ENCODE results near the gene SRSF12. TPM values are rescaled to one million over a fixed set of nuclear protein-coding genes. Genes with fewer than 3 reads are reported as not detected.

The SRSF12 gene
- total and polyA plus RNA-seq, 2 donors (not counting 3 experiments of a cell fraction or from before 2014, with no cell fraction given), result 0.07 to 0.18 TPM

DNA sequence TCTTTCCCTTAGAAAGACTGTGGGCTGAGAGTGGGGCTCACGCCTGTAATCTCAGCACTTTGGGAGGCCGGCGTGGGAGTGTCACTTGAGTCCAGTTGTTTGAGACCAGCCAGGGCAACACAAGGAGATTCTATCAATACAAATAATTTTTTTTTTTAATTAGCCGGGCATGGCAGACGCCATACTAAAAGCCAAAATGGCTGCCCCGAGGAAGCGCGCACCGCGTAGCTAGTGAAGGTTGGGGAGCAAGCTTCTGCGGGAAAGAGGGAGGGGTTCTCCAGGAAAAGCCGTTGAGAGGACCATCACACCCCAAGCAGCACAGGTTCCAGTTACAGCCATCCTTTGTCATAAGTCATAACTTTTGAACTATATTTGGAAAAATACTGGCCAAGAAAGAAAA lies 58.6 kb downstream of the SRSF12 start:
- no TSS peak for BruUV-seq (replicated peaks)
- Histone ChIP-seq H3K27ac (ENCODE audit: insufficient read depth, low read depth, low read length) (no peak overlapping the region), H3K9ac (replicated peaks; ENCODE audit: extremely low read depth, insufficient read depth, low read length) (no peak overlapping the region), H3K4me2 (ENCODE audit: insufficient read depth, low read length) (no peak overlapping the region), H3K9me1 (replicated peaks; ENCODE audit: control insufficient read depth, extremely low read depth, insufficient read depth, low read length) (no peaks in the 10 kb centered on the region), H3K79me2 (ENCODE audit: control insufficient read depth, insufficient read depth, low read length) (no peaks in the 10 kb centered on the region), H2AFZ (ENCODE audit: low read depth, low read length) (no peak overlapping the region), H4K20me1 (replicated peaks; ENCODE audit: control insufficient read depth, extremely low read depth, insufficient read depth, low read length) (no peaks in the 10 kb centered on the region), H3K4me1 (ENCODE audit: control insufficient read depth, extremely low read depth, insufficient read depth, low read length) (no peaks in the 10 kb centered on the region), H3K27me3 (ENCODE audit: control insufficient read depth in 2 of 2, insufficient read depth in 2 of 2, low read length in 2 of 2) (no peaks in the 10 kb centered on the region), H3K4me3 (replicated peaks in 1 of 3; ENCODE audit: insufficient read depth in 1 of 3, low read depth in 1 of 3, low read length in 3 of 3) (no peak overlapping the region), H3K9me3 (replicated peaks; ENCODE audit: control insufficient read depth, insufficient read depth, low read length) (no peaks in the 10 kb centered on the region), H3K36me3 (ENCODE audit: control insufficient read depth in 2 of 2, extremely low read depth in 1 of 2, insufficient read depth in 2 of 2, low read length in 2 of 2) (no peaks in the 10 kb centered on the region)
- CTCF ChIA-PET, result no interaction called here
- intact Hi-C loops (cut with micrococcal nuclease), result no loop called here
- TF ChIP-seq MAX (IDR thresholded peaks at IDR 0.05; ENCODE audit: insufficient read depth, insufficient read length) (no peak), EZH2 (IDR thresholded peaks at IDR 0.05; ENCODE audit: borderline replicate concordance, low read depth, low read length, severe bottlenecking) (no peak), FOS (IDR thresholded peaks at IDR 0.05; ENCODE audit: borderline replicate concordance, insufficient read depth, low read length) (no peak), JUN (IDR thresholded peaks at IDR 0.05; ENCODE audit: borderline replicate concordance, insufficient read depth, insufficient read length, low read depth) (no peak), POLR2A (IDR thresholded peaks at IDR 0.05; ENCODE audit: low read depth, low read length) (no peak), GATA2 (IDR thresholded peaks at IDR 0.05; ENCODE audit: insufficient read depth, insufficient read length, low read depth, low read length) (no peak), MYC (IDR thresholded peaks at IDR 0.05; ENCODE audit: low read depth, low read length) (no peak), POLR2AphosphoS5 (IDR thresholded peaks at IDR 0.05; ENCODE audit: insufficient read depth, low read depth, low read length) (no peak)
- TF ChIP-seq, protein P1, sequence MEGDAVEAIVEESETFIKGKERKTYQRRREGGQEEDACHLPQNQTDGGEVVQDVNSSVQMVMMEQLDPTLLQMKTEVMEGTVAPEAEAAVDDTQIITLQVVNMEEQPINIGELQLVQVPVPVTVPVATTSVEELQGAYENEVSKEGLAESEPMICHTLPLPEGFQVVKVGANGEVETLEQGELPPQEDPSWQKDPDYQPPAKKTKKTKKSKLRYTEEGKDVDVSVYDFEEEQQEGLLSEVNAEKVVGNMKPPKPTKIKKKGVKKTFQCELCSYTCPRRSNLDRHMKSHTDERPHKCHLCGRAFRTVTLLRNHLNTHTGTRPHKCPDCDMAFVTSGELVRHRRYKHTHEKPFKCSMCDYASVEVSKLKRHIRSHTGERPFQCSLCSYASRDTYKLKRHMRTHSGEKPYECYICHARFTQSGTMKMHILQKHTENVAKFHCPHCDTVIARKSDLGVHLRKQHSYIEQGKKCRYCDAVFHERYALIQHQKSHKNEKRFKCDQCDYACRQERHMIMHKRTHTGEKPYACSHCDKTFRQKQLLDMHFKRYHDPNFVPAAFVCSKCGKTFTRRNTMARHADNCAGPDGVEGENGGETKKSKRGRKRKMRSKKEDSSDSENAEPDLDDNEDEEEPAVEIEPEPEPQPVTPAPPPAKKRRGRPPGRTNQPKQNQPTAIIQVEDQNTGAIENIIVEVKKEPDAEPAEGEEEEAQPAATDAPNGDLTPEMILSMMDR (IDR thresholded peaks at IDR 0.05; ENCODE audit: extremely low read depth in 1 of 2, insufficient read depth in 1 of 2, low read depth in 1 of 2, low read length in 2 of 2), result no peak
- FAIRE-seq, result no peak
- dilution Hi-C loops (cut with MboI; ENCODE audit: extremely low pct_ligation_motif_present, low sequenced_read_pairs), result no loop called here
- no peak for DNase-seq (ENCODE audit: low read depth, low spot score)
- POLR2A ChIA-PET, result no interaction called here

Measured in endothelial cell of umbilical vein (primary cell).